ENCODE data around the gene REX1BD.

DNA sequence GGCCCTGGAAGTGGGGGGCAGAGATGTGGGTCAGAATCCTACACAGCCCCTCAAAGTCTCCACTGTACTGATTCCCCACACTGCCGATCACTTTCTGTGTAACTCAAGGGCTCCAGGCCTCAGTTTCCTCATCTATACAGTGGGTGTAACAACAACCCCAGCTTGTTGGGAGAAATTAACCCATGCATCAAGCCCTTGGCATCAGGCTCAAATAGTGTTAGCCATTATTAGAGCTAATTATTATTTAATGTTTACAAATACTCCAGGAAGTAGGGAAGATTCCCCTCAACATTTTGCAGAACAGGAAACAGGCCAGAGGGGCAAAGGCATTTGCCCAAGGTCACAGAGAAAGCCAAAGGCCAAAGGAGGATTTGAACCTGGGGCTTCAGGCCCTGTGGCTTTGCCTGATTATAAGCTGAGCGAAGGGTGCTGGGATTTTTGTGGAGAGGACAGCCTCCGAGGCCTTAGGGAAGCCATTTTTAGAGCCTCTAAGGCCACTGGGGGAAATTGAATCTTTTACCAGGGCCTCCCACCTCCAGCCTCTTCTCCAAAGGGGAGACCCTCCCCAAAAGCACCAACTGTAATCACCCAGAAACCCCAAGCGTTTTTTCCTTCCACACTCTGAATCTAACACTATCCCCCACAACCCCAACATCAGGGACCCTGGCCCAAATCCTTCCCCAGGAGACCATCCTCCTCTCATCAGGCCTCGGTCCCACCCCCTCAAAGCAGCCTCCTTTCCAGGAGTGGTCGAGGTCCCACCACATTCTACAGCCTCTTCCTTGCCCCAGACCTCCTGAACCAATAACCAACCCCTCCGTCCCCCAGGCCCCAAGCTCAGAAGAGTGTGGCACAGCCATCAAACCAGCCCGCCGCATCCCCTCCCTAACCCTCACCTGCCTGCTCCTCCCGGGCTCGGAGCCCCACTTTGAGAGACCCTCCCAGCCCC is 46.3 kb upstream of the REX1BD start:
- TF ChIP-seq, protein P1, sequence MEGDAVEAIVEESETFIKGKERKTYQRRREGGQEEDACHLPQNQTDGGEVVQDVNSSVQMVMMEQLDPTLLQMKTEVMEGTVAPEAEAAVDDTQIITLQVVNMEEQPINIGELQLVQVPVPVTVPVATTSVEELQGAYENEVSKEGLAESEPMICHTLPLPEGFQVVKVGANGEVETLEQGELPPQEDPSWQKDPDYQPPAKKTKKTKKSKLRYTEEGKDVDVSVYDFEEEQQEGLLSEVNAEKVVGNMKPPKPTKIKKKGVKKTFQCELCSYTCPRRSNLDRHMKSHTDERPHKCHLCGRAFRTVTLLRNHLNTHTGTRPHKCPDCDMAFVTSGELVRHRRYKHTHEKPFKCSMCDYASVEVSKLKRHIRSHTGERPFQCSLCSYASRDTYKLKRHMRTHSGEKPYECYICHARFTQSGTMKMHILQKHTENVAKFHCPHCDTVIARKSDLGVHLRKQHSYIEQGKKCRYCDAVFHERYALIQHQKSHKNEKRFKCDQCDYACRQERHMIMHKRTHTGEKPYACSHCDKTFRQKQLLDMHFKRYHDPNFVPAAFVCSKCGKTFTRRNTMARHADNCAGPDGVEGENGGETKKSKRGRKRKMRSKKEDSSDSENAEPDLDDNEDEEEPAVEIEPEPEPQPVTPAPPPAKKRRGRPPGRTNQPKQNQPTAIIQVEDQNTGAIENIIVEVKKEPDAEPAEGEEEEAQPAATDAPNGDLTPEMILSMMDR (IDR thresholded peaks at IDR 0.05): no peak
- TF ChIP-seq POLR2A (IDR thresholded peaks at IDR 0.05): no peak
